HepG2 (cell line): ENCODE data around the gene TLR9. TPM values are rescaled to one million over a fixed set of nuclear protein-coding genes. Genes with fewer than 3 reads are reported as not detected.

Source experiments
- BRCA1 ChIP-seq: sonication (generic); formaldehyde crosslinking; IDR thresholded peaks from 2 replicates; pipeline ENCODE4 v1.4.0; 2020; ENCODE audit warnings: missing genetic modification reagents
- CENPX ChIP-seq: sonication (generic); formaldehyde crosslinking; IDR thresholded peaks from 2 replicates; pipeline ENCODE4 v1.9.0; 2021; ENCODE audit warnings: mild to moderate bottlenecking, missing genetic modification reagents, moderate library complexity
- DBP ChIP-seq: sonication (generic); formaldehyde crosslinking; IDR thresholded peaks from 2 replicates; pipeline ENCODE4 v1.4.0; 2020; ENCODE audit warnings: missing genetic modification reagents; ENCODE audit errors: not compliant biosample characterization
- ELK4 ChIP-seq: sonication (generic); formaldehyde crosslinking; IDR thresholded peaks from 2 replicates; pipeline ENCODE4 v1.9.0; 2021; ENCODE audit warnings: missing genetic modification reagents, borderline replicate concordance
- HNF4A ChIP-seq: sonication (generic); formaldehyde crosslinking; IDR thresholded peaks from 2 replicates; pipeline ENCODE4 v1.4.0; 2020; ENCODE audit warnings: missing genetic modification reagents
- NFATC3 ChIP-seq: sonication (generic); formaldehyde crosslinking; IDR thresholded peaks from 2 replicates; pipeline ENCODE4 v1.5.1; 2020; ENCODE audit warnings: mild to moderate bottlenecking, missing genetic modification reagents
- PLSCR1 ChIP-seq: sonication (generic); formaldehyde crosslinking; IDR thresholded peaks from 2 replicates; pipeline ENCODE4 v1.5.0; 2020; ENCODE audit warnings: missing genetic modification reagents, mild to moderate bottlenecking, borderline replicate concordance
- PTBP1 ChIP-seq: fragments of 200-400 bp; formaldehyde crosslinking; IDR thresholded peaks from 2 replicates; pipeline ENCODE4 v1.6.1; 2018; ENCODE audit warnings: low read length, low read depth; ENCODE audit not compliant: poor library complexity, severe bottlenecking
- REST ChIP-seq, 2 experiments: IDR thresholded peaks; 2 replicates each; pipeline ENCODE4 v1.6.1; 2011 to 2012; ENCODE audit warnings: low read length in 2 of 2, borderline replicate concordance in 1 of 2, low read depth in 1 of 2, mild to moderate bottlenecking in 1 of 2, moderate library complexity in 1 of 2
- RNF219 ChIP-seq: sonication (generic); formaldehyde crosslinking; IDR thresholded peaks from 2 replicates; pipeline ENCODE4 v1.5.0; 2020; ENCODE audit warnings: mild to moderate bottlenecking, missing genetic modification reagents
- THAP11 ChIP-seq: IDR thresholded peaks from 2 replicates; pipeline ENCODE4 v1.6.1; 2016; ENCODE audit warnings: missing biosample characterization, missing genetic modification reagents
- ZFP91 ChIP-seq: sonication (generic); formaldehyde crosslinking; IDR thresholded peaks from 2 replicates; pipeline ENCODE4 v1.9.0; 2022; ENCODE audit warnings: missing genetic modification reagents, mild to moderate bottlenecking, borderline replicate concordance
- ZNF260 ChIP-seq: sonication (generic); formaldehyde crosslinking; IDR thresholded peaks from 2 replicates; pipeline ENCODE4 v1.4.0; 2020; ENCODE audit warnings: missing genetic modification reagents, low read depth, mild to moderate bottlenecking, borderline replicate concordance
- ZNF598 ChIP-seq: sonication (generic); formaldehyde crosslinking; IDR thresholded peaks from 2 replicates; pipeline ENCODE4 v1.5.1; 2020; ENCODE audit warnings: mild to moderate bottlenecking, missing genetic modification reagents, borderline replicate concordance
- ZNF773 ChIP-seq: sonication (generic); formaldehyde crosslinking; IDR thresholded peaks from 2 replicates; pipeline ENCODE4 v1.4.0; 2020; ENCODE audit warnings: missing genetic modification reagents, borderline replicate concordance
- ZNF816 ChIP-seq: sonication (generic); formaldehyde crosslinking; IDR thresholded peaks from 2 replicates; pipeline ENCODE4 v1.8.0; 2022; ENCODE audit warnings: missing genetic modification reagents, mild to moderate bottlenecking, borderline replicate concordance
- ZNF891 ChIP-seq: sonication (generic); formaldehyde crosslinking; IDR thresholded peaks from 2 replicates; pipeline ENCODE4 v1.5.0; 2020; ENCODE audit warnings: mild to moderate bottlenecking, missing genetic modification reagents
- polyA plus RNA-seq, 8 experiments: library from polyadenylated mRNA; depleted of rRNA in 3 of 8; stranded (reverse) in 7 of 8; unstranded in 1 of 8; fragments of >200 nt; fragmentation: Illumina TruSeq in 4 of 8; extraction: Trizol in 4 of 8; gene quantifications; 2 replicates each; pipeline versions ENCODE4 v1.2.1 to v1.2.3, GENCODE V29; 2011 to 2016; ENCODE audit warnings: low read depth in 4 of 8, missing spikeins in 1 of 8, mixed read lengths in 1 of 8; ENCODE audit not compliant: insufficient read depth in 1 of 8
- total RNA-seq, 5 experiments: library from RNA; depleted of rRNA; stranded (reverse); fragments of >200 nt; fragmentation: Illumina TruSeq; extraction: Trizol; gene quantifications; 2 replicates each; pipeline ENCODE4 v1.2.3, GENCODE V29; 2016; ENCODE audit warnings: low read depth in 1 of 5

Gene TLR9
- total and polyA plus RNA-seq, 2 of the 13 experiments (the other 11 are each of a cell fraction or from before 2014, with no cell fraction given): not detected

- TF ChIP-seq DBP (CRISPR knock-in tag) (no peak), THAP11 (CRISPR knock-in tag) (no peak), ZNF260 (CRISPR knock-in tag) (no peak), ZNF816 (CRISPR knock-in tag) (no peak), ZNF598 (CRISPR knock-in tag) (no peak), HNF4A (no peak), ZNF773 (no peak), ZFP91 (CRISPR knock-in tag) (0 out of 2 replicates have a peak, but pooled peaks have one; percentile 22), ZNF891 (CRISPR knock-in tag) (peak; percentile 57; the same call in 1 of the 2 replicates), ELK4 (CRISPR knock-in tag) (no peak), RNF219 (CRISPR knock-in tag) (no peak), REST (IDR thresholded peaks at IDR 0.05; ENCODE audit: borderline replicate concordance in 1 of 2, low read depth in 1 of 2, low read length in 2 of 2) (no peak), BRCA1 (no peak), PLSCR1 (CRISPR knock-in tag) (no peak), PTBP1 (no peak), NFATC3 (CRISPR knock-in tag) (no peak), CENPX (CRISPR knock-in tag) (no peak)
These were observed 6.2 kb upstream of the TLR9 start (continued) for GRCh38 chr3:52231502-52232278.
